CD4-positive, alpha-beta T cell treated with Interleukin-15 for 4 hours (primary cell): ENCODE results near the gene MSI2.

ENCODE experiments used
- DNase-seq: peaks from one replicate; pipeline ENCODE4 v3.0.0-alpha.2; 2020; ENCODE audit warnings: low spot score

MSI2 gene

GRCh38 chr17:57461082-57461481 is 204.8 kb downstream of the MSI2 start:
- no peak for DNase-seq

GRCh38 chr17:57462007-57462579 is 205.8 kb downstream of the MSI2 start:
- DNase-seq = no peak

- peak; percentile 22 for DNase-seq
Observed at GRCh38 chr17:57463103-57463885, 207.0 kb downstream of the MSI2 start.

DNA sequence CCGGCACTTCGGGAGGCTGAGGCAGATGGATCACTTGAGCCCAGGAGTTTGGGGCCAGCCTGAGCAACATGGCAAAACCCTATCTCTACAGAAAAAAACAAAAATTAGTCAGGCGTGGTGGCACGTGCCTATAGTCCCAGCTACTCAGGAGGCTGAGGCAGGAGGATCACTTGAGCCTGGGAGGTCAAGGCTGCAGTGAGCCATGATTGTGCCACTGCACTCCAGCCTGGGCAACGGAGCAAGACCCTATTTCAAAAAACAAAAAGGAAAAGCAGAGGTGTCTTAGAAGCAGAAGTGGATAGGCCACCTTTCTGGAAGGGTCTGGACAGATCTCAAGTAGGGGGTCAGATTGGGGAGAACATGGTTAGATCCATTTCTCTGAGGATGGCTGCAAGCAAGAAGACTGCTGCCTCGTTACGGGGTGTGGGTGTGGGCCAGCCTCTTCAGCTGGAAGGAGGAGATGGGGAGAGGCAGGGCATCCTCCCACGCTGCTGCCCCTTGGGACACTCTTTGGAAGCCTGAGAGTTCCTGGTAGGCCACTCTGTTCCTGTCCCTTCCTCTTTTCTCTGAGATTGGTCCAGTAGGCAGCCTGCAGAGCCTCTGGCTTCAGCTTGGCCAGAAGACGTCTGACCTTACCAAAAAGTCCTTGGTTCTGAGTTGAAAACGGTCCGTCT is 208.0 kb downstream of the MSI2 start:
- no peak for DNase-seq

- DNase-seq = no peak
Observed at GRCh38 chr17:57465610-57466009, 209.3 kb downstream of the MSI2 start.

DNA sequence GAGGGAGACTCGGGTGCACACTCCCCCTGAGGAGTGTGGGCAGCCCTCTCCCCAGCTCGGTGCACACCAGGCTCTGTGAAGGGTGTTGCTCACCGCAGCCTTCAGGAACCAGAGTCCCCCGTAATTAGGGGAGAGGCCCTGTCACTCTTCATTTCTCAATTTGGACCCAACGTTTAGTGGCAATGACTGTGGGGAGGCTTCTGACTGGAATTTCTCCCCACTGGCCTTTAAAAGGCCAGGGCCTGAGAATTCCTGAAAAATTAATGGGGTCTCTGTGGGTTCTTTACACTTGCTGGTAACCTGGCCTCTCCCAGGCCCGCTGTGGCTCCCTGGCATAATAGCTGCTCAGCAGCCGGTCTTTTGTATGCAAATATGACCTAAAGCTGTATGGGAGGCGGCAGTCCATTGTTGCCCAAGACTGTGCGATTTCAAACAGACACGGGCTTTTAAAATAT is 209.7 kb downstream of the MSI2 start:
- DNase-seq = no peak

DNA sequence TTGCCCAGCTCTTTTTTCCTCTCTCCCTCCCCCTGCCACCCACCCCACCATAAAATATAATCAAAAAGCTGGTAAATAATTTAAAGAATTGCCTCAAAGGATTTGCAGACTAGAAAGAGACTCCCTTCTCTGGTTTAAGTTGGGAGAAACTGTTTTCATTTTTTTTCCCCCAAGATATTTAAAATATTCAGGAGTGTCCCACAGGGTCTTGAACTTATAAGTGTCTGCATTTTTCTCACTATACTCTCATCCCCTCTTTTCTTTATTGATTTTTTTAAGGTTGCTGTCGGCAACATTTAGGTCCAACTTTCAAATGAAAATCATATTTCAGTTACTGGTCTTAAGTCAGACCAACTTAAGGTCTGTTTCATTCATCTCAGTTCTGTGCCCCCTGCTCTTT is 210.2 kb downstream of the MSI2 start:
- no peak for DNase-seq

- no peak for DNase-seq
Observed at GRCh38 chr17:57467226-57467625, 210.9 kb downstream of the MSI2 start.

GRCh38 chr17:57467801-57468200 is 211.5 kb downstream of the MSI2 start:
- DNase-seq = no peak

GRCh38 chr17:57468932-57469775 is 212.8 kb downstream of the MSI2 start:
- no peak for DNase-seq

DNA sequence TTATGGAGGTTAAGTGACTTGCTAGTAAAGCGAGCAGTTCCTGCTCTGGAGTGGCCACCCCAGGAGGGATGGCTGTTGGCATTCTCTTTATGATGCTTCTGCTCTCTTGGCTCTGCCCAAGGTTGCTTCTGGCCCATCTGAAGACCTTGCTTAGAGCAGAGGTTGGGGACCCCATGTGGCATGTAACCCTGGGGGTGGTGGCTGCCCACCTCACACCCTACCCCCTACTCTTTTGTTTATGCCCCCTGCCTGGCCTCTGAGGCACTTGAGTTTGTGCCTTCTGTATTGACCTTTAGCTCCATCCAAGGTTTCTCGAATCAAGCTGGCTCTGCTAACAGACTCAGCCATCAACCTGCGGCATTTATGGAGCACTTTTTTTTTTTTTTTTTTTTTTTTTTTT is 214.6 kb downstream of the MSI2 start:
- no peak for DNase-seq

GRCh38 chr17:57471868-57472368 is 215.6 kb downstream of the MSI2 start:
- no peak for DNase-seq

GRCh38 chr17:57475796-57476195 is 219.5 kb downstream of the MSI2 start:
- no peak for DNase-seq

GRCh38 chr17:57477522-57478362 is 221.4 kb downstream of the MSI2 start:
- DNase-seq = no peak

- DNase-seq = no peak
Observed at GRCh38 chr17:57478478-57479250, 222.3 kb downstream of the MSI2 start.

DNA sequence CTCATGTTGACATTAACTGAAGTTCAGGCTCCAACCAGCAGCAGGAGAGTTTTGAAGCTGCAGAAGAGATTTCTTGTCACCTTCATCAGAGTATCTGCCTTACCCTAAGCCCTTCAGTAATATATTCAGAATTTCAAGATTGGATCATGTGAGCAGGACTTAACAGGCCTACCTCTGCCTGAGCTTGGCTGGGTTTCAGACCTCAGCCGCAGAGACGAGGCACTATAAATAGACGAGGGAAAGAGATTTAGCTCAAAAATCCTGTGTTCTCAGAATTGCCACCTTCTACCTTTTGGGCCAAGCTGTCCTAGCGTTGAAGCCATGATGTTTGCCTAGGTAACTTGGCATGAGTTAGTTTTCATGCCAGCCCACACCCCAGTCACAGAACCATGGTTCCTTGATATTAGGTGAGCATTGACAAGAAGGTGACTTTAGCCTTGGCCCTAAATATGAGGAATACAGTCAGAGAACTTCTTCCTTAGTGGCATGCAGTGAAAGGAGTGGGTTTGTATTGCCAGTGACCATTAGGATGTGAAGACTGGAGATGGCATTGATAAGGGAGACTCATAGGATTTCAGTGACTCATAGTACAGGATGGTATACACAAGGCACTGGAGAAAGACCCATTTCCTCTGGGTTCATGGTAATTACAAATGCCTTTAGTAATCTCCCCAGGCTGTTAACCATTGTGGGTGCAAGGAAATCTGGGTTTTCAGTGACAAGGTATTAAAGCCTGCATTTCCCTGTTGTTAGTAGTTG is 224.3 kb downstream of the MSI2 start:
- no peak for DNase-seq

DNA sequence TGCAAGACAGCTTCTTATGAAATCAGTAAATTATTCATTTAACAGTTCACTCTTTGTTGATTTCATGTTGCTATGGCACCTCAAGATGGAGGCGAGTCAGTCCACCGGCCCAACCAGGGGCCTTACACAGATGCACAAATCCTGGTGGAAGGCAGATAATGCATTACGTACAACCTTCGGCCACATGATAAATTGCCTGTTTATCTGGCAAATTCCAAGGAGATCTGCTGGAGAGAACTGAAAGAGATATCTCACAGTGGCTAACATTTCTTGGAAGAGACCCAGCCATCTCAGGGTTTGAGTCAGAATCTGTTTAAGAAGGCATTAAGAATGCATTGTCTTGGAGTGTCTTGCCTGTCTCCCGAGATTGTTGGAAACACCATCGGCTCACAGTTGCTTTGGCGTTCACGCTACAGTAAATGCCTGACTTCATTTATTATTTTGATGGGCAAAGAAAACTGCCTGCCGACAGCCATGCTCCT is 225.6 kb downstream of the MSI2 start:
- no peak for DNase-seq

DNA sequence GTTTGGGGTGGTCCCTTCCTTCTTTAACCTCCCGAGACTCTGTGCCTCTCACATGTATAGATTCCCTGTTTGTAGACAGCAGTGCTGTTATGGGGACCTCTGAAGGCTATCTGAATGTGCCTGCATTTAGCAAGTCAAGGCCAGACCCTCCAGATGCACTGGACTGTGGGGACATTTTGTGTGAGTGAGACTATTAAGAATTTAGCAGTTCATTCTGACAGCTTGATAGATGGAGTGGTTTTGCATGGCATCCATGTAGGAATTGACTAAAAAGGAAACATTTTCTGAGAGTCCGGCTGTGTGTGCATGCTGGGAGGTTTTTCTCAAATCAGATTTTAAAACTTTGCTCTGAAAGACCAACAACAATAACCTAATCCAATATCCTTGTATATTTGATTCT is 226.3 kb downstream of the MSI2 start:
- DNase-seq = no peak

DNA sequence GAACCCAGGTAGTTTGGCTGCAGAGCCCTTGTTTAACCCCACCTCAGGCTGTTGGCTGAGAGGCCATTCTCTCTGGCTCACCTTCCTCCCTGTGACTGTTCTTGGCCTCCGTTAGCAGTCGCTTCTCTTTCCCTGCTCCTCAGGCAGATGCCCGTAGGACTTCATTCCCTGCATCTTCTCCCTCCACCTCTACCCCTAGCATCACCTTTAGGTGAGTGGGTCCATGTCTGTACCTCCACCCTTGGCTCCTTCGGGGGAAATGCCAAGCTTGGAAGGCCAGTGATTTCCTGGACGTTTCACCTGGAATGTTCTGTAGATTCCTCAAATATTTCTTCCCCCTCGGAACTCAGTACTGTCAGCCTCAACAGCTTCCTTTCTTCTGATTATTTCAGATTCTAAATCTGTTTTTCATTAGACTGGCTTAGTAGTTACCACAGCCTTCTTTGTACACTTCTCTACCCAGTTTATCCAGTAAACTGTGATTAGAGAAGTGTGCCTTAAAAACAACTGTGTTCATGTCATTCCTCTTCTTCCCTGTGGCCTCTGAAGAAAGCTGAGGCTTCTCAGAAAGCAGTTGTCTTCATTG is 227.9 kb downstream of the MSI2 start:
- no peak for DNase-seq
